Stimulated activated naive CD8-positive, alpha-beta T cell treated with anti-CD3 and anti-CD28 coated beads, Interleukin-15, amount 100 ng/mL, for 72 hours (primary cell): ENCODE results near the gene UST.
"Not testable (repeated sequence)": the region's sequence is repeated elsewhere in the genome, so short reads cannot be mapped to it uniquely, and the experiment has no call there.

ENCODE experiments used
- ATAC-seq: fragments of 150-1000 bp; cut with Tn5 transposase; 2 replicates; pipeline ENCODE4 v1.10.0; 2021; ENCODE audit warnings: mild to moderate bottlenecking, moderate library complexity
- DNase-seq, 2 donors: peaks; one replicate each; pipeline ENCODE4 v3.0.0; 2021 to 2022
- H3K27ac Mint-ChIP-seq, 2 donors: one replicate each; pipeline ENCODE4 v1.8.0; 2022; ENCODE audit warnings: mild to moderate bottlenecking in 2 of 2, mixed read lengths in 2 of 2, moderate library complexity in 2 of 2
- H3K27me3 Mint-ChIP-seq: one replicate; pipeline ENCODE4 v1.8.0; 2022; ENCODE audit warnings: mixed read lengths
- H3K4me1 Mint-ChIP-seq: one replicate; pipeline ENCODE4 v1.8.0; 2022; ENCODE audit warnings: mild to moderate bottlenecking, mixed read lengths
- H3K4me3 Mint-ChIP-seq, 2 donors: one replicate each; pipeline ENCODE4 v1.8.0; 2022; ENCODE audit warnings: mild to moderate bottlenecking in 2 of 2, mixed read lengths in 2 of 2, moderate library complexity in 1 of 2
- H3K9me3 Mint-ChIP-seq, 2 donors: one replicate each; pipeline ENCODE4 v1.8.0; 2022; ENCODE audit warnings: mixed read lengths in 2 of 2

The UST gene

GRCh38 chr6:148770408-148771211 lies 23.8 kb downstream of the UST start:
- H3K4me1 Mint-ChIP-seq = peaks cover 24% of the 10 kb centered on the region
- H3K27me3 Mint-ChIP-seq = peaks cover 7% of the 10 kb centered on the region
- ATAC-seq = peak; percentile 57

GRCh38 chr6:148771212-148771601 lies 24.4 kb downstream of the UST start:
- DNase-seq (no peak), ATAC-seq (no peak)
- H3K27me3 Mint-ChIP-seq = peaks cover 7% of the 10 kb centered on the region
- H3K27ac Mint-ChIP-seq = no peak overlapping the region
- no peaks in the 10 kb centered on the region for H3K9me3 Mint-ChIP-seq
- no peak overlapping the region for H3K4me3 Mint-ChIP-seq
- peaks cover 24% of the 10 kb centered on the region for H3K4me1 Mint-ChIP-seq

More at GRCh38 chr6:148770408-148771211, 23.8 kb downstream of the UST start:
- Mint-ChIP-seq H3K9me3 (no peaks in the 10 kb centered on the region), H3K4me3 (no peak overlapping the region), H3K27ac (no peak overlapping the region)
- DNase-seq = no peak

GRCh38 chr6:148771896-148772554 lies 25.2 kb downstream of the UST start:
- no peak for DNase-seq
- Mint-ChIP-seq H3K9me3 (no peaks in the 10 kb centered on the region), H3K4me1 (peaks cover 24% of the 10 kb centered on the region), H3K27me3 (peaks cover 7% of the 10 kb centered on the region), H3K4me3 (no peak overlapping the region), H3K27ac (no peak overlapping the region)
- ATAC-seq = peak; percentile 59

GRCh38 chr6:148775161-148775560 lies 28.3 kb downstream of the UST start:
- Mint-ChIP-seq H3K9me3 (no peaks in the 10 kb centered on the region), H3K27ac (no peak overlapping the region), H3K4me1 (peaks cover 20% of the 10 kb centered on the region), H3K4me3 (no peak overlapping the region), H3K27me3 (peaks cover 7% of the 10 kb centered on the region)
- ATAC-seq (no peak), DNase-seq (no peak)

GRCh38 chr6:148776321-148777308 lies 29.8 kb downstream of the UST start:
- ATAC-seq (no peak), DNase-seq (no peak)
- Mint-ChIP-seq H3K27me3 (peaks cover 7% of the 10 kb centered on the region), H3K4me3 (no peak overlapping the region), H3K9me3 (no peaks in the 10 kb centered on the region), H3K4me1 (peaks cover 9% of the 10 kb centered on the region), H3K27ac (peak overlapping the region in 1 of 2 donors; percentile 54)

- Mint-ChIP-seq H3K4me1 (no peaks in the 10 kb centered on the region), H3K4me3 (no peak overlapping the region), H3K27me3 (peaks cover under 1% of the 10 kb centered on the region), H3K9me3 (no peaks in the 10 kb centered on the region), H3K27ac (no peak overlapping the region)
- ATAC-seq = no peak
- no peak for DNase-seq
These were observed 32.3 kb downstream of the UST start for GRCh38 chr6:148779142-148779562.

GRCh38 chr6:148780423-148780822 lies 33.6 kb downstream of the UST start:
- not testable (repeated sequence) for DNase-seq, ATAC-seq, H3K27ac Mint-ChIP-seq, H3K4me1 Mint-ChIP-seq, H3K27me3 Mint-ChIP-seq, H3K9me3 Mint-ChIP-seq, H3K4me3 Mint-ChIP-seq

GRCh38 chr6:148780918-148781436 lies 34.1 kb downstream of the UST start:
- Mint-ChIP-seq H3K27me3 (no peaks in the 10 kb centered on the region), H3K9me3 (no peaks in the 10 kb centered on the region), H3K4me1 (no peaks in the 10 kb centered on the region), H3K27ac (peak overlapping the region in 1 of 2 donors; percentile 6), H3K4me3 (peak overlapping the region in 1 of 2 donors; percentile 7)
- peak; percentile 89 for ATAC-seq
- no peak for DNase-seq

- DNase-seq = no peak
- Mint-ChIP-seq H3K4me1 (no peaks in the 10 kb centered on the region), H3K4me3 (no peak overlapping the region), H3K27me3 (peaks cover 14% of the 10 kb centered on the region), H3K27ac (no peak overlapping the region), H3K9me3 (peaks cover 0 to 7% of the 10 kb centered on the region in 2 donors)
- ATAC-seq = no peak
These were observed 43.1 kb downstream of the UST start for GRCh38 chr6:148789948-148790347.

GRCh38 chr6:148790404-148790803 lies 43.6 kb downstream of the UST start:
- peaks cover 0 to 7% of the 10 kb centered on the region in 2 donors for H3K9me3 Mint-ChIP-seq

GRCh38 chr6:148790817-148791216 lies 44.0 kb downstream of the UST start:
- Mint-ChIP-seq H3K4me1 (no peaks in the 10 kb centered on the region), H3K9me3 (peaks cover 0 to 7% of the 10 kb centered on the region in 2 donors), H3K27ac (no peak overlapping the region), H3K4me3 (no peak overlapping the region), H3K27me3 (peaks cover 14% of the 10 kb centered on the region)
- DNase-seq = no peak
- no peak for ATAC-seq

More at GRCh38 chr6:148790404-148790803, 43.6 kb downstream of the UST start:
- DNase-seq (no peak), ATAC-seq (no peak)
- peaks cover 14% of the 10 kb centered on the region for H3K27me3 Mint-ChIP-seq
- no peak overlapping the region for H3K4me3 Mint-ChIP-seq
- no peaks in the 10 kb centered on the region for H3K4me1 Mint-ChIP-seq
- H3K27ac Mint-ChIP-seq = peak overlapping the region in 1 of 2 donors; percentile 19

GRCh38 chr6:148791372-148791771 lies 44.5 kb downstream of the UST start:
- Mint-ChIP-seq H3K4me1 (no peaks in the 10 kb centered on the region), H3K27me3 (peaks cover 14% of the 10 kb centered on the region), H3K27ac (no peak overlapping the region)

GRCh38 chr6:148793721-148794120 lies 46.9 kb downstream of the UST start:
- ATAC-seq (no peak), DNase-seq (no peak)
- no peaks in the 10 kb centered on the region for H3K4me1 Mint-ChIP-seq
- H3K27ac Mint-ChIP-seq = no peak overlapping the region
- H3K27me3 Mint-ChIP-seq = peaks cover 24% of the 10 kb centered on the region
- no peak overlapping the region for H3K4me3 Mint-ChIP-seq
- peaks cover 0 to 7% of the 10 kb centered on the region in 2 donors for H3K9me3 Mint-ChIP-seq

More at GRCh38 chr6:148791372-148791771, 44.5 kb downstream of the UST start:
- DNase-seq (no peak), ATAC-seq (no peak)
- no peak overlapping the region for H3K4me3 Mint-ChIP-seq
- H3K9me3 Mint-ChIP-seq = peaks cover 0 to 7% of the 10 kb centered on the region in 2 donors

GRCh38 chr6:148794797-148795196 lies 48.0 kb downstream of the UST start:
- peaks cover 0 to 7% of the 10 kb centered on the region in 2 donors for H3K9me3 Mint-ChIP-seq
- no peaks in the 10 kb centered on the region for H3K4me1 Mint-ChIP-seq
- peaks cover 23% of the 10 kb centered on the region for H3K27me3 Mint-ChIP-seq
- DNase-seq = no peak
- no peak overlapping the region for H3K27ac Mint-ChIP-seq
- H3K4me3 Mint-ChIP-seq = no peak overlapping the region
- no peak for ATAC-seq

- Mint-ChIP-seq H3K27me3 (peaks cover 16% of the 10 kb centered on the region), H3K27ac (no peak overlapping the region), H3K4me1 (no peaks in the 10 kb centered on the region), H3K4me3 (no peak overlapping the region), H3K9me3 (peaks cover 0 to 7% of the 10 kb centered on the region in 2 donors)
- ATAC-seq (no peak), DNase-seq (no peak)
These were observed 48.7 kb downstream of the UST start for GRCh38 chr6:148795563-148795962.
